ENCODE data around the gene PMEPA1.

PMEPA1 gene, protein sequence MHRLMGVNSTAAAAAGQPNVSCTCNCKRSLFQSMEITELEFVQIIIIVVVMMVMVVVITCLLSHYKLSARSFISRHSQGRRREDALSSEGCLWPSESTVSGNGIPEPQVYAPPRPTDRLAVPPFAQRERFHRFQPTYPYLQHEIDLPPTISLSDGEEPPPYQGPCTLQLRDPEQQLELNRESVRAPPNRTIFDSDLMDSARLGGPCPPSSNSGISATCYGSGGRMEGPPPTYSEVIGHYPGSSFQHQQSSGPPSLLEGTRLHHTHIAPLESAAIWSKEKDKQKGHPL

DNA sequence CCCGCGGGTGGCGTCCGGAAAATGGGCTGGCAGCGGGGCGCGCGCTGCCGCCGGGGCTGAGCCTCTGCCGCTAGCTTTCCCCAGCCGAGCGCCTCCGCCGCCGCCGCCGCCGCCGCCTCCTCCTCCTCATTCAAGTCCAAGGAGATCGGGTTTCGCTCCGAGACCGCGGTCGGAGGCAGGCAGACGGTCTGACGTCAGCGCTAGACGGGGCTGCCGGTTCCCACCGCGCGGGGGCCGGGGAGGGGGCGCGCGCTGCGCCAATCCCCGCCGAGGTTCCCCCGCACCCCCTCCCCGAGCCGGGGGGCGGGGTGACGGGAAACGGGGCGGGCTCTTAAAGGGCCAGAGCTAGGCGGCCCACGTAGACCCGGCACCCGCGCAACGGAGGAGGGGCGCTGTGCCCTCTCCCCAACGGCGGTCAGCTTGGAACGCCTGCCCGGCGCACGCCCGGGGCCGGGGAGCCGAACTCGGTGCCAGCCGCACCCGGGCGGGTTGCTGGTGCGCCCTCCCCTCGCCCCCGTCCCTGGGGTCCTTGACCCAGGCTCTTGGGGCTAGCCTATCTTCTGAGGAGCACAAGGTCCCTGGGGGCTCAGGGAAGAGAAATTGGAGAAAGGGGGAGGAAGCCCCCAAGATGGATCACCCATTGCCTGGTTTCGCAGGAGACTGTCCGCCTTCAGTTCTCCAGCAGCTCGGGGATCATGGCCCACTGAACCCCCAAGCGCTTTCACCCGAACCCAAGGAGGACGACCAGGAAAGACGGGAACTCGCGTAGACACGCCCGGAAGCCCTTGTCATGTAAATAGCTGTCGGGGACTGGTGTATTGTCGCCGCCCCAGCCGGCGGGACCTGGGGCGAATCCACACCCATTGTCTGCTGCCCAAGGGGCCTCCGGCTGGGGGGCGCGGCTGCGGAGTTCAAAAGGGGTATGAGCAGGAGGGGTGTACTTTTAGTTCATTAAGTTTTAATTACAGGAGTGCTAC lies at the start of gene PMEPA1:
Gene PMEPA1, minus strand, starts transcription at position 193 of the 977 bp plus-strand sequence. CDS start 433 bp downstream, outside the sequence.
- peak; percentile 83 to 89 for DNase-seq

DNA sequence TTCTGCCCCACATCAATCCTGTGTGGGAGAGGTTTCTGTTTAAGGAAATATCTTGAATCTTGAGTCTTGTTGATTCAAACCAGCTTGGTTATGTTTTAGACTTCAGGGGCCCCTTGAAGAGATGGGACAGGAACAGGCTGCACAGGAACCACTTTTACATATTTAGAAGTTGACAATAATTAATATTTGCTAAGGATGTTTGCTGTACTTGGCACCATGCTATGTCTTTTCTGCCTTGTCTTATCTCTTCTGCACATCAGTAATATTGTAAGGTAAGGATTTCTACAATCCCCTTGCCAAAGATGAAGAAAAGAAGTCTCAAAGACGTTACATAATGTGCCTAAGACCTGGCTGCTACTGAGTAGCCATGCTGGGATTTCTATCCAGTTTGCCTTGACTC lies 48.0 kb upstream of the PMEPA1 start:
- no peak for DNase-seq

DNA sequence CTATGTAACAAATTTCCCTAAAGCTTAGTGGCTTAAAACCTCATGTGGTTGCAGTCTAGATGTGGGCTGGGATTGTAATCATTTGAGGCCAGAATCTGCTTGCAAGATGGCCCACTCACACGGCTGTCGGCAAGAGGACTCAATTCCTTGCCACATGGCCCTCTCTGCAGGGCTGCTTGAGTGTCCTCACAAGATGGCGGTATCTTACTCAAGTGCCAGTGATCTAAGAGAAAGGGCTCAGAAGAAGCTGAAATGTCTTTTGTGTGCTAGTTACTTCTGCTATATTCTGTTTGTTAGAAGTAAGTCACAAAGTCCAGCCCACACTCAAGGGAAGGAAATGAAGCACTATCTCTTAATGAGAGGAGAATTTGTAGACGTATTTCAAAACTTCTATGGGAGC lies 47.1 kb upstream of the PMEPA1 start:
- DNase-seq: no peak

DNA sequence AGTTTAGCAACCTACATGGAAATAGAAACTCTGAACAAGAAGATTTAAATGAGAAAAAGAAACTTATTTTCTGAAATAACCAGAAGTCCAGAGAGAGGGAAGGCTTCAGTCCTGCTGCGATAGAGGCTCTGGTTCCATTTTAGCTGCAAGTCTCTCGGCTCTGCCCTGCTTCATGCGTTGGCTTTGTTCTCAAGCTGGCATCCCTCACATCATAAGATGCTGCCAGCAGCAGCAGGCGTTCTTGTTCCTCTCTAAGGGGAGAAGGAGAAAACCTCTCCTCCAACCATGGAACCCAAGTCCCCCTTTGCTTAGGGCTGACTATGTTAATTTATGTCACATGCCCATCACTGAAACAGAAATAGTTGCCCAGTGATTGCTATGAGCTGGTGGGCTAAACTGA lies 46.4 kb upstream of the PMEPA1 start:
- DNase-seq: no peak

DNA sequence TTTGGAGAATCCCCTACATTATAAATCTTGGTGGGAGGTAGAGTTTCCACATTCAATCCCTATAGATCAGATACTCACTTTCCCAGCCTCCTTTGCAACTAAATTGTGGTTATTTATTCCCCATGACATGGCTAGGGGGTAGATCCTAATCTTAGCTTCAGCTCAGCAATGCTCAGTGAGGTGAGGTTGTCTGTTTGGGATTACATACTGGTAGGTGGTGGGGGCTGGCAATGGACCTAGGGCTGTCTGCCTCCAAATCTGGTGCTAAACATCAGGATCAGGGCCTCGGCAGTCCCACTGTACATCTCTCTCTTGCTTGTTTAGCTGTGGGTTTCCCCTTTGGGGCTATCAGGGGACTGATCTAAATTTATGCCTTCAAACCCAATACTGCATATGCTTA lies 45.8 kb upstream of the PMEPA1 start:
- no peak for DNase-seq

DNA sequence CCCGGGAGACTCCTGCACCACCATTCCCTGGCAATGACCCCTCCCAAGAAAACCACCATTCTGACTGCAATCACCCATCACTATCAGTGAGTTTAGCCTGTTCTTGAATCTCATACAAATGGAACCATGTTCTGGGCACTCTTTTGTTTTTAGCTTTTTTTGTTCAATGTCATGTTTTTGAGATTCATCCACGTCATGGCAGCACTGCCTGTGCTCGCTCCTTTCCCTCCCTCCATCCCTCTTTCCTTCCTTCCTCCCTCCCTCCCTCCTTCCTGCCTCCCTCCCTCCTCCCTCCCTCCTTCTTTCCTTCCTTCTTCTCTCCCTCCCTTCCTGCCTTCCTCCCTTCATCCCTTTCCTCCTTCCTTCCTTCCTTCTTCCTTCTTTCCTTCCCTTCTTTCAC lies 44.4 kb upstream of the PMEPA1 start:
- no peak for DNase-seq

DNA sequence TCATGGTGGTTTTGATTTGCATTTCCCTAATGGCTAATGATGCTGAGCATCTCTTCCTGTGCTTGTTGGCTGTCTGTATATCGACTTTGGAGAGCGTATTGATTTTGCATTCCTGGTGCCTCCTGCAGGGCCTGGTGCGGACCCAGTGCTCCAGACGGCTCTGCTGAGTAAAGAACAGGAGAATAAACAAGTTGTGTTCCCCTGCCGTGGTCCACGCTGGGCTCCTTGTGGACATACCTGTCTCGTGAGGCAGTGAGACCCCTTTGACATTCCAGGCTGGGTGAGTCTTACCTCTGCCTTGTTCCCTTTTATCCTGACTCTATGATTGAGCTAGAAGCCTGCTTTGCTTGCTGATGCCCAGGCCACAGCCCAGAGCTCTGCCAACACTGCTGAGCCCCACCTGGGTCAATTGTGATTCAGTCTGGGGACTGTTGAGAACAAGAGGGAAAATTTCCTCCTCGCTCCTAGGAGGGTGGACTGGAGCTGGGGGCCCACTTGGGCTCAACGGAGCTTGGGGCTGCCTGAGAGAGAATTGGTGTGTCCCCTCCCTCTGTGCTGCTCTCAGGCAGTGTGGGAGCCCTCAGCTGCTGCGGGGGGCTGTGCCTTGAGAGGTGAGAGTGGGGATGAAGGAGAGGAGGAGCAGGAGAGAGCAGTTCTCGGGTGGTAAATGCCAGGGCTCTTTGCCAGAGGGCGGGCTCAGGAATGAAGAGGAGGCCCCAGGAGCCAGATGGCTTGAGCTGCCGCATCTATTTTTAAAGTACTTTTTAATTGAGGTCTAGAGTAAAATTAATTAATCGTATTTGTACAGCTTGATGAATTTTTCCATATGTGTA lies 43.7 kb upstream of the PMEPA1 start:
- DNase-seq: no peak

DNA sequence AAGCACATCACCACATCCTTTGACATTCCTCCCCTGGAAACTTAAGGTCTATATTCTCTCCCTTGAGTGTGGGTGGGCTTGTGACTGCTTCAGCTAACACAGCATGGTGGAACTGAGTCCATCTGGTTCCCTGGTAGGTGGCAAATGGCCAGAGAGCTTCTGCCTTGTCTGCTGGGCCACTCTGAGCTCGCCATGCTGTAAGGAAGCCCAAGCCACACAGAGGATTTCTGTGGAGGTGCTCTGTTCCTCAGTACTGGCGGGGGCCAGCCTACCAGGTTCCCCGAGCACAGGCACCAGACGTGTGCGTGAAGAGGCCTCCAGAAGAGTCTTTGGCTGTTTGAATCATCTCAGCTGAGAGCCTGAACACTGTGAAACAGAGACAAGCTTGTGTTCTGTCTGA lies 41.6 kb upstream of the PMEPA1 start:
- DNase-seq: no peak

DNA sequence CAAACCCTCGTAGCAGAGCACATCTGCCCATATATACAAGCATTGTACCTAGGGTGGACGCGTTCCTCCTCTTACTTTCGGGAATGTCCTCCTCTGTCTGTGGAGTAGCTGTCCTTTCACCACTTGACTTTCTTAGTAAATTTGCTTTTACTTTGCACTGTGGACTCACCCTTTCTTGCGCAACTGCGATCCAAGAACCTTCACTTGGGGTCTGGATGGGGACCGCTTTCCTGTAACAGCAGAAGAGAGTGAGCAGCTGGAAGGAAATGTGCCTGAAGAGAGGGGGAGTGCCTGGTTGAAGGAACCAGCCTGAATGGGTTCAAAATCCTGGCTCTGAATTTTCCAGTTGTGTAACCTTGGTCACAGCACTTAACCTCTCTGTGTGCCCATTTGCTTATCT lies 40.1 kb upstream of the PMEPA1 start:
- DNase-seq: no peak

DNA sequence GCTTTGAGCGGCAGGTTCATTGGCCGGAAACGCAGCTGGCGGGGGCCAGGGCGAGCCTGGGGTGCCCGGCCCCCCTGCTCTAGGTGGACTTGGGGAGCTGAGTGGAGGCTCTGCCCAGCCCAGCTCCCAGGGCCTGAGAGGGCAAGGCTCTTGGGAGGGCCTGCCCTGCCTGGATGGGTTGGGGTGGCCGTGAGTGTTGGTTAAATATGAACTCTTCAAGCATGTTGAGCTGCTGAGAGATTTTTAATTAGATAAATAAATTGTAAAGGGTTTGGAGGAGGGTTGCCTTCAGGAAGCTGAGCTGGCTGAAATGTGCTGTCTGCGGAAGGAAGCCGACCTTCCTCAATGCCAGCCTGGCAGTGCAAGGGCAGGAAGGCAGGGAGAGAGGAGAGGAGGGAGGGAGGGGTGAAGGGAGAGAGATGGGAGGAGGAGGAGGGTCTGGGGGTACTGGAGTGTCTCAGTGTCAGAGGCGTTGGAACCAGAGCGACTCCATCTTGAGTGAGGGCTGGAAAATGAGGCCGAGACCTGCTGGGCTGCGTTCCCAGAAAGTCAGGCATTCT lies 39.4 kb upstream of the PMEPA1 start:
- DNase-seq: no peak

DNA sequence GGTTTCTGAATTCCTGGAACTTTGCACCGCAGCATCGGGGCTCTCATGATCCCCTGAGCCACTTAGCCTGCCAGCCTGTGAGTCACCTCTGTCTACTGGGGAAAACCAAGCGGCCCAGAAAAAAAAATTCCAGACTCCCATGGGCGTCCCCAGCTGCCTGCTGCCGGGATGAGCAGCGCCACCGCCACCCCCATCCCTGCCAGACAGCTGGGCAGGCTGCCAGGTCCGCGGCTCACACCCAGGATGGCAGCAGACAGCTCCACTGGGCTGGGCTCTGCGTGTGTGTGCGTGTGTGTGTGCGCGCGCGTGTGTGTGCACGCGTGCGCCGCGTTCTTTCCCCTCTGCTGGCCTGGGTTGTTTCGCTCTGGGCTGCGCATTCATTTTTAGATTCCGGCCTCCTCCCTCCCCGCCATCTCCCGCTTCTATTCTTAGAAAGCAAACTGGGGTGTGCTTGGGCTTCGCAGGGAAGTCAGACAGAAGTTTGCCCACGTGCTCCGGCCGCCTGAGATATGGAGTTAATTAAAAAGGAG lies 38.9 kb upstream of the PMEPA1 start:
- peak; percentile 25 to 81 for DNase-seq

DNA sequence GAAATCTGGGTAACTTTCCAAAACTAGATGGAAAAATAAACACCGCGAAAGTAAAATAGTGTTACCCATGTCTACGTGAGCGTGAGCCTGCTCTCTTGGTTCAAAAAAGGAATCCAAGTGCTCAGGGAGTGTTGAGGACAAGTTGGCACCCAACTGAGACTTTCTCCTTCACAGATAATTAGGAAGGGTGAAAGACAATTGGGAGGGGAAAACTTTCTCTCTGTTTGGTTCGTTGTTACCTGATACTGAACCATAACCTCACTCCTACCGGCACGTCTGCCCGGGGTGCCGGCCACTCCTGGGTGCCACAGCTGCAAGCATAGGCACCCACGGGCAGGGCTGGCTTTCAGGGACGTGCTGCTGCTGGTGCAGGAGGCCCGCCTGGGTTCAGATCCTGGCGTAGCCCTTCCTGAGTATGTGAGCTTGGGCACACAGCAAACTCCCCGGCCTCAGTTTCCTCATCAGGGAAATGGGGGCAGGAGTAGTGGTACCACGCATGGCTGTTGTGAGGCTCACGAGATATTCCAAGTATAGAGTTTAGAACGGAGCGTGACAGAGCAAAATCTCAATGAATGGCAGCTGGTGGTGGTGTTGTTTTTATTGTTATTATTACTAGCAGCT lies 38.2 kb upstream of the PMEPA1 start:
- no peak for DNase-seq

DNA sequence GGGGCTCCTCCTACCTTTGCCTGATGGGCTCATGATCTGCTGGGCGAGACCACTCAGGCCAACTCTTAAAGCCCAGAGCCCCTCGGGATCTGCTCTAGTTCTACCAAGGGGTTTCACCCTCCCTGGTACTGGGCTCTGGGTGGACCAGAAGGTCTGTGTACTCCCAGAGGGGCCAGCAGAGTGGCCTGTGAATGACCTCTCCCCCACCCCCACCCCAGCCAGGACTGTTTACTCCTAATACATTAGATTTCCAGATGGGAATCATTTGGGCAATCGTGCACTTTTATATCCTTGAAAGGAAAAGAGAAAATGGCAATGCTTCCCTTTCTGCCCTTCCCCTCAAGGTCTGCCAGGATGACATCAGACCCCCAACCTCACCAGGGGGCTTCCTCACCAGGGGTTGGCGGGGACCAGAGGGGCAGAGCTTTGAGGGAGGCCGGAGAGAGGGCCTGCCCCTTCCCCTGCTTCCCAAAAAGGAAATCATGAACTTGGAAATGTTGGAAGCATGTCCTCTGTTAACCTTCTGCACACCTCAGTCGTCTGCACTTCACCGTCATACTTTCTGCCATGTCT lies 37.1 kb upstream of the PMEPA1 start:
- DNase-seq: no peak

DNA sequence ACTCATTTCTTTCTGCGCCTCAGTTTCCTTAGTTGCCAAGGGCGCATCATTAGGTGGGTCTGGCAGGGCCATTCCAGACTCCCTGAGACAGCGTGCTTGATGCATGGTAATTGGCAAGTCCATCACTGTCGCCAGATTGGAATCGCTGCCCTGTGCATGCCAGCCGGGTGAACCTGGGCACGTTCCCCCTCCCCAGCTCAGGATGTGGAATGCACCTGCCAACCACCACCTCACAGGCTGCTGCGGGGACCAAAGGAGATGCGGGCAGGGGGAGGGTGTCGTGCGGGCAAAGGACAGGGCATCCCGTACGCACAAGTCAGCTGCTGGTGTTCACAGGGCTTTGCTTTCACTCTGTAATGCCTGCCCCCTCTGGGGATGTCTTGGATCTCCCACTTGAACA lies 36.4 kb upstream of the PMEPA1 start:
- DNase-seq: no peak

DNA sequence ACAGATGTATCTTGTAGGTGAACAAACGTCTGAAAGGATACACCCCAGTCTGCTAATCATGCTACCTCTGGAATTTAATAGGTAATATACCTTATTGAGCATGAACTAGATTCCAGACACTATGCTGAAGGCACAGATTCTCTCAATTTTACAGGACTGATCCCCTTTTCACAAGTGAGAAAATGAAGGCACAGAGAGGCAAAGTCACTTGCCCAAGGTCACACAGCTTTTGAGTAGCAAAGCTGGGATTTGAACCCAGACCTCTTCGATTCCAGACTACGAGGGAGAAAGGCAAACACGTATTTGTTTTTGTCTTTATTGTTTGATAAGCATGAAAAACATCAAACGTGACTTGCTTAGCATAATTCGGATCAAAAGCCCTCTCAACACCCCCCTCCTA lies 34.4 kb upstream of the PMEPA1 start:
- no peak for DNase-seq

DNA sequence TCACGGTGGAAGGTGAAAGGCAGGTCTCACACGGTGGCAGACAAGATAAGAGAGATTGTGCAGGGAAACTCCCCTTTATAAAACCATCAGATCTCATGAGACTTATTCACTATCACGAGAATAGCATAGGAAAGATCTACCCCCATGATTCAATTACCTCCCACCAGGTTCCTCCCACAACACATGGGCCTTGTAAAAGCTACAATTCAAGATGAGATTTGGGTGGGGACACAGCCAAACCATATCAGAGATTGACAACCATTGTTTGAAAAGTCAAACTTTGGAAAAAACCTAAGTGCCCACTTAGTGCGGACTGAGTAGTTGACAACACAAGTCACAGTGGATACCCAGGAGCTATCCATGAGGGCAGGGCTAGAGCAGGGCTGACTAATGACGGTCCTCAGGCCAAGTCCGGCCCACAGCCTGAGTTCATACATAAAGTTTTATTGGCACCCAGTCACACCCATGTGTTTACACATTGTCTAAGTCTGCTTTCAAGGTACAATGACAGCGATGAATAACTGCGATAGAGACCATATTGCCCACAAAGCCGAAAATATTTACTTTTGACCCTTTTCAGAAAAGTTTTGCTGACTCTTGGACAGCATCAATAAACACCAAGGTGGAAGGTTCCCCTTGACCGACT lies 33.8 kb upstream of the PMEPA1 start:
- DNase-seq: no peak

DNA sequence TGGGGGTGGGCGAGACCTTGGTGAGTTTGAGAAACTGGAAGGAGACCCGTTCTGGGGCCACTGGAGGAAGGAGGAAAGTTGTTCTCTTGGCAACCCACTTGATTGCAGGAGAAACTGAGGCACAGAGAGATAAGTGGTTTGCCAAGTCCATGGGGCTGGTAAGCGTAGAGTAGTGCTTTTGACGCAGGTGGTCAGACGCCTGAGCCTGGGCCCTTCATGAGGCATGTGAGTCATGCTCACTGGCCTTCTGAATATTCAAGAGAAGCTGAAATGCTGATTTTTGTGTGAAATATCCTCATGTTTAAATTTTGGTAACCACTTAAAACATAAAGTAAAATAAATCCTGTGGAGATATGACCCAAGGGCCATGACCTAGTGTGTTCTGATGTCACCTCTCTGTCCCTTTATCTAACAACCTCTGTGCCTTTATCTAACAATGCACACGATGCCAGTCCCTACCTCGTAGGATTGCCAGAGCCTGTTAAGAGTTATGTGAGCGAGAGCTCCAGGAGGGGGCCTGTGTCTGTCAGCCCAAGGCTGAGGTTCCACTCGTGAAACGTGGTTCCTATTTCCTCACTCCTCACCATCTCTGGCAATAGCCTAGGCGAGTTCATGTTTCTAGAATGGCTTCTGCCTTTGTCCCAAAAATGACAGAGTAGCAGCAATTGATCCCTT lies 32.8 kb upstream of the PMEPA1 start:
- DNase-seq: no peak

DNA sequence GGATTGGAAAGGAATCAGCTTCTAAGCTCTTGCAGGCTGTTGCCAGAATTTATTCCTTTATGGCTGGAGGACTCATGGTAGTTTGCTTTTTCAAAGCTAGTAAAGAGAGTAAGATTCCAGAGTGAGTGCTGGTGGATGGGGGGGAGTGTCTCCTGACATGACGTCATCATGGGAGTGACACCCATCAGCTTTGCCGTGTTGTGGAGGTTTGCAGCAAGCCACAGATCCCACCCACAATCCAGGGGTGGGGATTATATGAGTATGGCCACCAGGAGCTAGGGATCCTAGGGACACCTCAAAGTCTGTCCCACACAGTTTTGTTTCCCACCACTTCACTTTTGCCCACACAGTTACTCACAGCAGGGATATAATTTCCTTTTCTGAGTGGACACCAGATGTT lies 28.7 kb upstream of the PMEPA1 start:
- no peak for DNase-seq

DNA sequence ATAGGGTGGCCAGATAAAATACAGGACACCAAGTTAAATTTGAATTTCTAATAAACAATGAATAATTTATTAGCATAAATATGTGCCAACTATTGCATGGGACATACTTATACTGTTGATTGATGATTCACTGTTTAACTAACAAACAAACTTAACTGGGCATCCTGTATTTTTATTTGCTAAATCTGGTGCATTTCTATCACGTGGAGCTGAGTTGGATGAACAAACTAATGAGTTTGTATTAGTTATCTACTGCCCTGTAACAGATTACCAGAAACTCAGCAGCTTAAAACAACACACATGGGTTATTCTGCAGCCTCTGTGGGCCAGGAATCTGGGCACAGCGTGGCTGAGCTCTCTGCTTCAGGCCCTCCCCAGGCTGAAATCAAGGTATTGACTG lies 28.2 kb upstream of the PMEPA1 start:
- no peak for DNase-seq

DNA sequence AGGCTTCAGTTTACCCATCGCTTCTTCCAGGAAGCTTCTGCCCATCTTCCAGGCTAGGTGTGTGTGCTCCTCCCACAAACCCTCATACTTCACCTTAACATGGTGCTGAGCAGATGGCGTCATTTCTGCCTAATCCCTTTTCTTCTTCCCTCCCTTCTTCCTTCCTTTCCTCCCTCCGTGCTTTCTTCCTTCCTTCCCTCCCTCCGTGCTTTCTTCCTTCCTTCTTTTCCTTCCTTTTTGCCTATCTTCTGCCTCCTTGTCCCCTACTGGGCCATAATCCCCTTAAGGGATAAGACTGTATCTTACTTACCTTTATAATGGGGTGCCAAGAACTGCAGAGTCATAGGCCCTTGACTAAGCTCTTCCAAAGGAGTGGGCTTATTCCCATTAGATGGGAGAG lies 27.5 kb upstream of the PMEPA1 start:
- no peak for DNase-seq
